Measurements from ENCODE around the gene BBX. TPM values are rescaled to one million over a fixed set of nuclear protein-coding genes. Genes with fewer than 3 reads are reported as not detected.
A peak's percentile ranks its signal among the peaks of the same experiment; 100 is the strongest.

BBX gene
- total RNA-seq, 1 donor from 2014 or later: 39.5 TPM

DNA sequence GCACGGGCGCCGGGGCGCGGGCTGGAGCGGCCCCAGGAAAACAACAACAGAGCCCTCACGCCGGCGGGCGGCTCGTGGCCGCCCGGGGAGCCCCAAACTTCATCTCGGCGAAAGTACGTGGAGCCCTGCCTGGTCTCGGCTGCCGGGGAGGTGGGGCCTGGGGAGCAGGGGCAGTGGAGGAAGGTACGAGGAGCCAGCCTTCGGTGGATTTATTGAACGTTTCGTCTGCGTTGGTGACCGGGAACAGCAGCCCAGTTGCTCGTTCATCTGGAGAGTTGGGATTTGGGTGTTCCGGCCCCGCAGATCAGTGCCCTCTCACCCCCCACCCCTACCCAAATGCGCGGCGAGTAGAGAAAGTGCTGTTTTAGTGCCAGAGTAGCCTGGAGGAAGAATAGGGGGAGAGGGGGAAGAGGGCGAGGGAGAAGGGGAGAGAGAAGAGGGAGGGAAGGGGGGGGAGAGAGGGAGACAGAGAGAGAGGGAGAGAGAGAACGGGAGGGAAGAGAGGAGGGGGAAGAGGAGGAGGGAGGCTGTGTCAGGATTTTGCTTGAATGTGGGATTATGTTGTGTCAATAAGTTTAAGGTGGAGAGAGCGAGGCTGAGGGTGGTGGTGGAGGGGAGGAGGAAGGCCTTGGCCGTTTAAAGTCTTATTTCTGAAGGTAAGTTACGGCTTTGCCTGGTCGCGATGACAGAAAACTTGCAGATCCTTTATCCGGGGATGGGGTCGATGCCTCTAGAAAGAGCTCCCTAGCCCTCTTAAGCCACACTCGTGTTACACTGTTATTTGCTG, 970 bp downstream of the BBX start:
- H3K9me3 ChIP-seq: no peaks in the 10 kb centered on the region
- H3K4me1 ChIP-seq: peaks cover 14% of the 10 kb centered on the region
- H3K27me3 ChIP-seq: no peaks in the 10 kb centered on the region
- H3K4me3 ChIP-seq: peak overlapping the region; percentile 67 to 91
- peak in 1 of 2 donors; percentile 87 for DNase-seq (ENCODE audit: extremely low spot score in 2 of 2)
- peaks cover 0 to 8% of the 10 kb centered on the region in 2 donors for H3K36me3 ChIP-seq
- intact Hi-C loops (cut with DNase I): loop anchor here (10.0 kb wide), 1 partner anchor 89 kb away; no protein-coding TSS in a partner anchor
- TF ChIP-seq POLR2AphosphoS5 (IDR thresholded peaks at IDR 0.05; ENCODE audit: insufficient read depth in 1 of 2, low read depth in 1 of 2): no peak
- TF ChIP-seq POLR2A (IDR thresholded peaks at IDR 0.05): no peak
- TF ChIP-seq, protein P1, sequence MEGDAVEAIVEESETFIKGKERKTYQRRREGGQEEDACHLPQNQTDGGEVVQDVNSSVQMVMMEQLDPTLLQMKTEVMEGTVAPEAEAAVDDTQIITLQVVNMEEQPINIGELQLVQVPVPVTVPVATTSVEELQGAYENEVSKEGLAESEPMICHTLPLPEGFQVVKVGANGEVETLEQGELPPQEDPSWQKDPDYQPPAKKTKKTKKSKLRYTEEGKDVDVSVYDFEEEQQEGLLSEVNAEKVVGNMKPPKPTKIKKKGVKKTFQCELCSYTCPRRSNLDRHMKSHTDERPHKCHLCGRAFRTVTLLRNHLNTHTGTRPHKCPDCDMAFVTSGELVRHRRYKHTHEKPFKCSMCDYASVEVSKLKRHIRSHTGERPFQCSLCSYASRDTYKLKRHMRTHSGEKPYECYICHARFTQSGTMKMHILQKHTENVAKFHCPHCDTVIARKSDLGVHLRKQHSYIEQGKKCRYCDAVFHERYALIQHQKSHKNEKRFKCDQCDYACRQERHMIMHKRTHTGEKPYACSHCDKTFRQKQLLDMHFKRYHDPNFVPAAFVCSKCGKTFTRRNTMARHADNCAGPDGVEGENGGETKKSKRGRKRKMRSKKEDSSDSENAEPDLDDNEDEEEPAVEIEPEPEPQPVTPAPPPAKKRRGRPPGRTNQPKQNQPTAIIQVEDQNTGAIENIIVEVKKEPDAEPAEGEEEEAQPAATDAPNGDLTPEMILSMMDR (IDR thresholded peaks at IDR 0.05): no peak
- H3K27ac ChIP-seq: peak overlapping the region; percentile 98

- TF ChIP-seq POLR2AphosphoS5 (IDR thresholded peaks at IDR 0.05; ENCODE audit: insufficient read depth in 1 of 2, low read depth in 1 of 2): no peak
- TF ChIP-seq, protein P1 (IDR thresholded peaks at IDR 0.05): no peak
- TF ChIP-seq POLR2A (IDR thresholded peaks at IDR 0.05): no peak
- peak overlapping the region; percentile 98 for H3K27ac ChIP-seq
- intact Hi-C loops (cut with DNase I): loop anchor here (10.0 kb wide), 1 partner anchor 90 kb away; no protein-coding TSS in a partner anchor
- no peaks in the 10 kb centered on the region for H3K9me3 ChIP-seq
- H3K4me1 ChIP-seq: peaks cover 14% of the 10 kb centered on the region
- DNase-seq (ENCODE audit: extremely low spot score in 2 of 2): no peak
- H3K4me3 ChIP-seq: peak overlapping the region; percentile 67 to 91
- peaks cover 0 to 8% of the 10 kb centered on the region in 2 donors for H3K36me3 ChIP-seq
- no peaks in the 10 kb centered on the region for H3K27me3 ChIP-seq
Measured at GRCh38 chr3:107524326-107524840, 1.6 kb downstream of the BBX start.

DNA sequence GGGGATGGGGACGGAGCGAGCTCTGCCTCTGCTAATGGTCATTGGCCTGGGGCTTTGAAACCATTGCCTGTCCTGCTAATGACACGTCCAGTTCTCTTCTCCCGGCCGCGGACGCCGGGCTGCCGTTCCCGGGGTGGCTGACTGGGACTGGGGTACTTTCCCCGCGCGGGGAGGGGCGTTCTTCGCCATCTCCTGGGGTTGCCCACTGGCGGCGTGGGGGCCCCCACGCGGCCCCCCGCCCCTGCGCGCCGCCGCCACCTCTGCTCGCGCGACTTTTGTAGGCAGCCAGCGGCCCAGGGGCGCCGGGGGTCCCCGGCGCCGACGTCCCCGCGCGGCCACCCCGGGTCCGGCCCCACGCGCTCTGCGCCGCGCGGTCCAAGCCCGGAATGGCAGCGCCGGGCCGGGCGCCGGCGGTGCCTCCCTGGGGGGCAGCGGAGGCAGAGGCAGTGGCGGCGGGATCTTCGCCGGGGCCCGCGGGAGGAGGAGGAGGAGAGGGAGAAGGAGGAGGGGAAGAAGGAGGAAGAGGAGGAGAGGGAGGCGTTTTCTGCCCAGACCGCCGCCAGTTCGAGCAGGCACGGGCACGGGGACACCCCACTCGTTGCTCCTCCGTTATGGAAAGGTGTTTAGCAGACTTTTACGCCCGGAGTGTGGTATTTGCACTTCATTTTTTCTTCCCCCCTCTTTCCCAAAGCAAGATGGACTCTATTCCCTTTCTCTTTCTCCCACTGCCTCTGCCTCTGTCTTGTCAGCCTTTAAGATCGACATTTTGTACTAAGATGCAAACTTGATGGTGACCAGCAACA, 2.3 kb downstream of the BBX start:
- TF ChIP-seq POLR2AphosphoS5 (IDR thresholded peaks at IDR 0.05; ENCODE audit: insufficient read depth in 1 of 2, low read depth in 1 of 2) (no peak), POLR2A (IDR thresholded peaks at IDR 0.05) (no peak)
- TF ChIP-seq, protein P1 (IDR thresholded peaks at IDR 0.05): no peak
- no peaks in the 10 kb centered on the region for H3K9me3 ChIP-seq
- peaks cover 14% of the 10 kb centered on the region for H3K4me1 ChIP-seq
- H3K4me3 ChIP-seq: peak overlapping the region; percentile 67 to 91
- H3K27me3 ChIP-seq: no peaks in the 10 kb centered on the region
- peaks cover 0 to 8% of the 10 kb centered on the region in 2 donors for H3K36me3 ChIP-seq
- peak overlapping the region; percentile 98 for H3K27ac ChIP-seq
- intact Hi-C loops (cut with DNase I): loop anchor here (10.0 kb wide), 1 partner anchor 90 kb away; no protein-coding TSS in a partner anchor
- no peak for DNase-seq (ENCODE audit: extremely low spot score in 2 of 2)

DNA sequence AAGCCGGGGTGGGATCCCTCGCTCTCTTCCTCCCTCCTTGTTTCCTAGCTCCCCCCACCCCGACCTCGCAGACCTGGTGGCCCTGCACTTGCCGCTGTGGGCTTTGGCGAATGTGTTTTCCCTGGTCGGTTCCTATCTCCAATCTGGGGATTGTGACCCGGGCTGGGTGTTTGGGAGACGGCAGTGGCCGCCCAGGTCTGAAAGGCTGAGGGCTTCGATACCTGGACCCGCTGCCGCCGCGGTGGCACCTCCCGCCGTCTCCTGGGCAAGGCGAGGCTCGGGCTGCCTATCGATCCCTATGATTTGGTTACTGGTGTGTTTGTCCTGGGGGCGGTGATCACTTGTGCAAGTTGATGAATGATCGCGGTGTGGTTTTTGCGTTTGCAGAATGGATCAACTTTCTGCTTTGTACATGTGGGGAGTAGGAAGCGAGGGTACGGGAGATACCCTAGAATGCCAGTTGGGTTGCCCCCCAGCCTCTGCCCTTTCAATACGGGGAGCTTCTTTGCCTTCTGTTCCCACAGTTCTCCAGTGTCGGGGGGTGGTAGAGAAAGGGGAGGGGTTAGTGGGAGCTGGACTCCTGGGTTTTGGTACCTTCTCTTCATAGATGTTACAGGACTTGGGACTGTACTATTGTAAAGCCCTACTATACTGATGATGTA, 3.0 kb downstream of the BBX start:
- DNase-seq (ENCODE audit: extremely low spot score in 2 of 2): no peak
- peaks cover 14% of the 10 kb centered on the region for H3K4me1 ChIP-seq
- intact Hi-C loops (cut with DNase I): loop anchor here (10.0 kb wide), 1 partner anchor 91 kb away; no protein-coding TSS in a partner anchor
- peak overlapping the region; percentile 98 for H3K27ac ChIP-seq
- H3K9me3 ChIP-seq: no peaks in the 10 kb centered on the region
- TF ChIP-seq, protein P1 (IDR thresholded peaks at IDR 0.05): no peak
- TF ChIP-seq POLR2AphosphoS5 (IDR thresholded peaks at IDR 0.05; ENCODE audit: insufficient read depth in 1 of 2, low read depth in 1 of 2): no peak
- no peaks in the 10 kb centered on the region for H3K27me3 ChIP-seq
- peaks cover 0 to 8% of the 10 kb centered on the region in 2 donors for H3K36me3 ChIP-seq
- peak overlapping the region; percentile 67 to 91 for H3K4me3 ChIP-seq

Data from vagina (tissue), 2 donors.